Erythroblast (primary cell): ENCODE measurements around the gene PCP4.

Source experiments
- DNase-seq, 2 experiments: peaks; one replicate each; lab custom pipeline; 2025; lab: John Stamatoyannopoulos, UW
- GATA1 ChIP-seq: IDR thresholded peaks from 2 replicates; pipeline ENCODE4 v1.6.1; 2011; ENCODE audit warnings: low read depth, mild to moderate bottlenecking, control low read depth, low read length, moderate library complexity
- POLR2A ChIP-seq: IDR thresholded peaks from 2 replicates; pipeline ENCODE4 v1.6.1; 2011; ENCODE audit warnings: mild to moderate bottlenecking, low read length

The PCP4 gene

DNA sequence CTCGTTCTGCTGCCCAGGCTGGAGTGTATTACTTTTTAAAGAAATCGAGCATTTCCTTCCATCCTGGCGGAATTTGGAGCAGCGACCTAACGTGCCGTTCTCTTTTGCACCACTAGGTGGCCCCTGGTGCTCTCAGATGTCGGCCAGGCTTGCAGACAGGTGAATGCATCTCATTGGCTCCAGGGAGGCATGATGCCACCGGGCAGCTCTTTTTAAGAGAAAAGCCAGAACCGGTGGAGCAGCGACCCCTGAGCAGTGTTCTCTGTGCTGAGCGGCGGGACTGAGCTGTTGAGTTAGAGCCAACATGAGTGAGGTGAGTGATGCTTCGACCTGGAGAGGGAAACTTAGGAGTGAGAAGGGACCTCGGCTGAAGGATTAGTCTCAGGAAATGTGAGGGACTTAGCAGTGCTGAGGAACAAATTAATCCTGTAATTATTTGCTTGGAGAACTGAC is at the start of gene PCP4:
Gene PCP4 (plus strand): TSS at position 241 of the 453 bp plus-strand sequence. CDS start 64 bp downstream, at position 305.
- peak; percentile 15 to 53 for DNase-seq
- TF ChIP-seq POLR2A = no peak
- no peak for TF ChIP-seq GATA1

DNA sequence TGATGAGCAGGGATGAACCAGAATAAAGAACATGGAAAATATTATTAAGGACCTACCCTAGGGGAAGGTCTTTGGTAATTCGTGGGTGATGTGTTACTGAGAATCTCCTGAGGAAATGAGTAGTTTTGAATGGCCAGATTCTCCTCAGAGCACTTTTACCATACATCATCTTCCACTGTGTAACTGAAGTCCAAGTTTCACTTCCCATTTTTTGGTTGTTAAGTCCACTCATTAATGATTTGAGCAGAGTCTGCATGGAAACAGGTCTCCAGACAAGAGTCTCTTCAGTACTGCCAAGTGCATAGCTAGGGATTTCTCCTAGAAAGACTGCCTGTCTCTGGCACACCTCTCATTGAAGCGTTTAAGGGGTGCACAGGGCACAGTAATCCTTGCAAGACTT is 48.7 kb upstream of the PCP4 start:
- no peak for DNase-seq
- TF ChIP-seq GATA1 (no peak), POLR2A (no peak)

DNA sequence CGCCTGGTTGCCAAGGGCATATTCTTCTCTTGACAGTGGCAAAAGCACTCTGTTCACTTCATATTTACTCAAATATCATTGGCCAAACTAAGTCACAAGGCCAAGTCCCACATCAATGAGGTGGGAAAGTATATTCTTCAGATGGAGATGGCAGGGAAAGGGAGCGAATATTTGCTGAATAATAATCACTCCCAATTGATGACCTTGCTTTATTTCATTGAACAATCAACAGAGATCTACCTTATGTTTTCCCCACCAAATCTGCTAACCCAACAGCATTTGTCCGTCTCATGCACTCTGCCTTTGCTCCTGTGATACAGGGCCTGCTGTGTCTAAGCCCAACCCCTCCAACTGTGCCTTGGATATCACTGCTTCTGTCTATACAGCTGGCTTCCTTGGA is 45.2 kb upstream of the PCP4 start:
- no peak for DNase-seq
- TF ChIP-seq POLR2A (no peak), GATA1 (no peak)

DNA sequence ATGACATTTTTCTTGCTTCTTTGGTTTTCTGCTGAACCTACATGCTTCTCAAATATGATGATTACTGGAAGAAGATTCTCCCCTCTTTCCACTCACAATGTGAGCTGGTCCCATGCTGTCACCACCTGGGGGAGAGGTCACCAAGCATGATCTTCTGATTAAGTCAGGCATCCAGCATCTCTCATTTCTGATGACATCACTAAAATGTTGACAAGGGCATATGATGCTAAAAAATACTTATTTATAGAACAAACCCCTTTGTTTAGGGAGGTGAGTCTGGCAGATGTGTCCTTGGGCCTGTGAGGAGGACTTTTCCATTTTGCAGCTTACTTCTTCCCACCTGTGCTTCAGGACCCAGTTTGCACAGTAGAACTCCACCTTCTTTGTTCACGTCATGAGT is 42.0 kb upstream of the PCP4 start:
- no peak for TF ChIP-seq POLR2A
- no peak for DNase-seq

DNA sequence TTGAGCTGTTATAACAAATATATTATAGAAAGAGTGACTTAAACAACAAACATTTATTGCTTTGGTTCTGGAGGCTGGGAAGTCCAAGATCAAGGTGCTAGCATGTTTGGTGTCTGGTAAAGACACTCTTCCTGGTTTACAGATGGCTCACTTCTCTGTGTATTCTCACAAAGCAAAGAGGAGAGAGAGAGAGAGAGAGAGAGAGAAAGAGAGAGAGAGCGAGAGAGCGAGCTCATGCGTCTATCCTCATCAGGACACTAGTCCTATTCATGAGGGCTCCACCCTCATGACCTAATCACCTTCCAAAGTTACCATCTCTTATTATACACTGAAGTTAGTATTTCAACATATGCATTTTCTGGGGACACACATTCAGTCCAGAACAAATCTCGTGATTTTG is 32.7 kb upstream of the PCP4 start:
- no peak for DNase-seq
- TF ChIP-seq POLR2A (no peak), GATA1 (no peak)

DNA sequence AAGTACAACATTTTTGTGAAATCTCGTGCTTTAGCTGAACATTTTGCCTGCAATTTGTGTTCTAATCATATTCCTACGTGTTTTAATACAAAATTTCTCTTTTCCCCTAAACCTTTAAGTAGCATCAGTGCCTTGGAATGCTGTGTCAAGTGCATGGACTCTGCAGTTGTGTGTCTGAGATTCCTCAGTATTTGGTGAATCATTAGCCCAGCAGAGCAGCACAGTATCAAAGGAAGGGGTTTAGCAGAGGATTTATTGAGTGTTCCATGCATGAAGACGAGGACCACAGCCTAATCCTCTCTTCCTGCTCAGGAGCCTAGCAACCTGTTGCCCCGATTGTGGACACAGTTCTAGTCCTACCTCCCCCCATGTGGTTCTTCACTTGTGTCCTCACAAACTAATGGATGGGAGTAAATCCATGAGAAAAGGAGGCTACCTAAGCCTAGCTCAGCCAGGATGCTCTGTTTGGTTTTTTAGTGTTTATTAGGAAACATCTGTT is 29.3 kb upstream of the PCP4 start:
- TF ChIP-seq GATA1 (no peak), POLR2A (no peak)
- DNase-seq = no peak

DNA sequence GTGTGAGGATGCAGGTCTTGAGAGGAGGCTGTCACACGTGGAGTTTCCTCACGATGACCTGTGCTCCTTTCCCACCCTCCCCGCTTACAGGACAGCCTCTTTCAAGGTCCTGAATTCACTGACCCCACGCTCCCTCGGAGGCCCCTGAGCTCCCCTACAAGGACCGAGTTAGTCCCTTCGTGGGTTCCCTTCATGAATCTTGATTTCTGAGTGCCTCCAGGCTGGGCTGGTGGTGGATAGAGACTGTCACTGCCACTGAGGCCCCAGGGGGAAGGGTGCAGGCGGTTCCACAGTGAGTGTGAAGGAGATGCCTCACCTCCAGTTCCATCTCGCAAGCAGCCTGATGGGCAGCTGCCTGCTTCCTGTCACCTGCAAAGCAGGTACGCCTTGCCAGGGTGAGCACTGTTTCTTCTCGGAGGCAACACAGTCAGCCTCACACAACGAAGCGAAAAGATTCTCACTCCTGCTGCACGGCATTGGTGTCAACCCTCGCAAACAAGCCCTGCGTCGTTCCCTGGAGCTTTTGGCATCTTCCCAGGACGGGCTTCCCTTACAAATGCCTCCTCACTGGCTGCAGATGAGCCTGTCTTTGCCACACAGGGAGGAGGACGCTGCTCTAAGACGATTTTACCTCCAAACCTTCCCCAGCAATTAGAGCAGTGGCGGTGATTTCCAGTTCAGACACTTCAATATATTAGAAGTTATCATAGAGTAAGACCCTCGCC is 26.7 kb upstream of the PCP4 start:
- no peak for TF ChIP-seq POLR2A
- TF ChIP-seq GATA1 = no peak
- no peak for DNase-seq

DNA sequence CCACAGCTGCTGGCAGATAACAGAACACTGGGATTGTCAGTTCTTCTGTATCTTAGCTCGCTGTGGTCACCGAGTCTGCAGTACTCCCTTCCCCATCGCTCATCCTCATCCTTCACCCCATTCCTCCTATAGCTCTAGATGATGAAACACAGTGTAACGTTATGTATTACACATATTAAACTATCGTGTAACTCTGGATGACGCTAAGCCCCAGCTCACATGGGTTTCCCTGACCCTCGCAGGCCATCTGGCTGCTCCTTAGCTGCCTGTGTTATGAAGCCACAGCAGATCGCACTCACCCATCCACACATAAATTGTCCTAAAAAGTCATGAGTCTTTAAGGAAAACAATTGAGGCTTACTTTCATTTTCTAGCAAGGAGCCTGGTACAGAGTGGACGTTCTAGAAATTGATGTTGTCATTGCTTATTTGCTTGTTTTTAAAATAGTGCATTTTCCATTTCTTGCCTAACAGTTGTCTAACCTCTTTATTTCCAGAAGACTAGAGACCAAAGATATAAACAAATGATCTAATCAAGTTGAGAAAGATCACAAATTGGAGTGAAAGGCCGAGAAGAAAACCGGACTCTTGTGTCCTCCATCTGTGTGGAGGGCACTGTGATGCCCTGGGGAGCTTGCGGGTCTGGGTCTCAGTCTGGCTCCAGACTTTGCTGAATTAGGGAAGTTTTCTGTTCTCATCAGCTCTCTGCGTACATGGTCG is 24.3 kb upstream of the PCP4 start:
- peak in 1 of 2 experiments; percentile 8 for DNase-seq
- TF ChIP-seq POLR2A (no peak), GATA1 (no peak)

DNA sequence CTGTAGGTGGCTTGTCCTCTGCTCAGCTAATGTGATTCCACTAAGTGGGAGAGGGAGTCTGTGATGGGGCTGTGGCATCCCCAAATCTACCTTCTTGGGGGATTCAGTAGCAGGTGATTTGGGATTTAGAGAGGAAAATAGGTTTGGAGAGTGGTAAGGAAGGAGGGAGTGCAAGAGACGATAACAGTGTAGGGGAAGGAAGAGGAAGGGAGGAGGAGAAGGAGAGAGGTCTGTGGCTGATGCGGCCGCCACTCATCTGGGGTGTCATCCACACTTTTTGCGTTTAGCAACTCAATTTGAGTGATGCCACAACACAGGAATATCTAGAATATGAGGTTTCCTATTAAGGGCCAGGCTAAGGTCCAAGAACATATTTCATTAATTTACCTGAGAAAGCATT is 23.8 kb upstream of the PCP4 start:
- no peak for DNase-seq
- TF ChIP-seq GATA1 (no peak), POLR2A (no peak)

DNA sequence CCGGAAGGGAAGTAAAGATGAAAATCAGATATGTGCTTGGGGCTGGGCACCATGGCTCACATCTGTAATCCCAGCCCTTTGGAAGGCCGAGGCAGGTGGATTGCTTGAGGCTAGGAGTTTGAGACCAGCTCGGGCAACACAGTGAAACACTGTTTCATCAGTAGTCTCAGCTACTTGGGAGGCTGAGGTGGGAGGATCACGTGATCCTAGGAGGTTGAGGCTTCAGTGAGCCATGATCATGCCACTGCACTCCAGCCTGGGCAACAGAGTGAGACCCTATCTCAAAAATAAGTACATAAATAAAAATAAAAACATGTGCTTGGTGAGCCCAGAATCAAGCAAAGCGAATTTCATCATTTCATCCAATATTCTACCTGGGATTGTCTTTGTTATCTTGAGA is 23.3 kb upstream of the PCP4 start:
- TF ChIP-seq GATA1 = no peak
- no peak for TF ChIP-seq POLR2A
- DNase-seq = no peak

DNA sequence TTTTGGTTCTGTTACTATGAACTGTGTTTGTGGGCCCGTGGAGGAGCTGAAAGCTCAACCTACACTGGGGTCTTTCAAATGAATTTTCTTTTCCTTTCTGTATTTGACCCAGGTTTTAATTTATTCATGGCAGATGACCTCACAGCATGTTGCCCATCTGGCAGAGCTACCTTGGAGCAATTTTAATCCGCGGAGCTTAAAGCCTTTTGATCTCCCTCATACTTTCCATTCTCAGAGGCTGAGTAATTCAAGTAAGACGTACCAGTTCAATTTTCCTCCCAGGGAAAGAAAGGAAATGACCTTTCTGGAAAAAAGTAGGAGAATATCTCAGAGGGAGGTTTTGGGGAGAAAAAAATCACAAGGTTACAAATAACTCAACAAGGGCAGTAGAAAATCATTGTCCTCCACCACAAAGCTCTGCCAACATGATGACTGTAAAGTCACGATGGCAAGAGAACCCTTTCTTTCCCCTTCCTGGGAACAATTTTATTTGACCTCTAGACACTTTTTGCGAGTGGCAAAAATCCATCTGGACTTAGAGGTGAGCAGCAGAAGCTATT is 21.6 kb upstream of the PCP4 start:
- TF ChIP-seq GATA1 (no peak), POLR2A (no peak)
- no peak for DNase-seq

DNA sequence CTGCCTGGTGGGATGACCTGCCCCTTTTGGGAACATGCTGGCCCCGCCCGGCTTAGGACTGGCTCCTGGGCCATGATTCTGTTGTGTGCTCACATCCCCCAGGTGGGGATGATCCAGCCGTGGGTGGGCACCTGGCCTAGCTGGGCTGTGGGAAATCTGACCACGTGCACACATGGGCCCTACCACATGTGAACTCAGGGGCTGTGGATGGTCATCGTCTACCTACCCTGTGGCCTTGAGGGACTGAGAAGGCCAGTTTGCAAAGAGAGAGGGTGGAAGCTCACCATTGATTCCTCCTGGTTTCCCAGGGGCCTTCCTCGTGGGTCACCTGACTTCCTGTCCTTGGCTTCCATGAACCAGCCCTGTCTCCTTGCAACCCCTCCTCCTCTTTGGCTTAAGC is 19.4 kb upstream of the PCP4 start:
- DNase-seq = no peak
- TF ChIP-seq POLR2A (no peak), GATA1 (no peak)

DNA sequence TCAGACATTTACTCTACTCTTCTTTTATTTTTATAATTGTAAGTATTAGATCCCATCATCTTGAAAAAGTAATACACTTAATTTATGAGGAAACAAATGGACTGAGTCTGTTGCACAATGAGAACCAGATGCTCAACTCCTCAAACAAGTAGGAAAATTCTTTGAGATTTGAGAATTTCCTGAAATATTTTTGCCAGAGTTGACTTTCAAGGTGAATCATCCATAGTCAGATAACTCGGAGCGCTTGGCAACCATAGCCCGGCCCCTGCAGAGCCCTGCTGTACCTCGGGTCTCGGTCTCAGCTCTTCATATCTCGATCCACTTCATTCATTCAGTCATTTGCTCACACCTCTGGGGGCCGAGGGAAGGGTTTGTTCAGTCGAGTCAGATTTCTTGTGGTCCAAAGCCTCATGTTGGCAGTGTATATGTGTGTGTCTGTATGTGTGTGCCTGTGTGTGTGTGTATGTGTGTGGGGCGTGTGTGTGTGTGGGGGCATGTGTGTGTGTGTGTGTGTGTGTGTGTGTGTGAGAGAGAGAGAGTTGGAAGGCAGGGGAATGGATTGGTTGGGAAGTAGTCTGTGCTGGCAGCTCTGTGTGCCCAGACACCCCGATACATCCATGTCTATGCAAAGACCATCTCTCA is 18.1 kb upstream of the PCP4 start:
- DNase-seq = no peak
- no peak for TF ChIP-seq GATA1
- no peak for TF ChIP-seq POLR2A

DNA sequence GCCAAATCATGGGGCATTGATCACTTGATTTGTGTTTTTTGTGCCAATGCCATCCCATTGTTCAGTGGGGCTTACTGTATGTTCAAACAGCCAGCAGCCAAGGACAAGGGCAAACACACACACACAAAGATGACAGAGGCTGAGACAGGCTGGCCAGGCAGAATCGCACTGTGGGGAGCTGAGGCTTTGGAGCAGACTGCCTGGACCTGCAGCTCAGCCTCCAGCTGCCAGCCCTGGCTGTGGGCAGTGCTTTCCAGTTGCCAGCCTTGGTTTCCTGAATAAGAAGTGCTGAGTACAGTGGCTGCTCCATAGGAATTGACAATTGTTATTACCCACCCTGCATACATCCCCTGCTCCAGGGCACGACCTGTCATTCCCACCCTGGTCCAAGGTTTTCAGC is 16.9 kb upstream of the PCP4 start:
- TF ChIP-seq GATA1 (no peak), POLR2A (no peak)

More for the DNA sequence above, 16.9 kb upstream of the PCP4 start:
- no peak for DNase-seq
